SJSA1 (cell line): ENCODE data around the gene GALNTL6. TPM values are rescaled to one million over a fixed set of nuclear protein-coding genes. Genes with fewer than 3 reads are reported as not detected.

Experiments used
- DNase-seq, 2 experiments: peaks; one replicate each; pipeline ENCODE4 v3.0.0-alpha.2; 2015 to 2020; ENCODE audit warnings: low spot score in 2 of 2, low read depth in 1 of 2
- H3K27ac ChIP-seq: fragments of 250-450 bp; sonication (Bioruptor Pico); 2 replicates; pipeline ENCODE4 v1.5.1; 2020; ENCODE audit warnings: mild to moderate bottlenecking, moderate library complexity
- H3K27me3 ChIP-seq: fragments of 250-450 bp; sonication (Bioruptor Pico); replicated peaks from 2 replicates; pipeline ENCODE4 v1.5.1; 2020; ENCODE audit warnings: mild to moderate bottlenecking, moderate library complexity
- H3K36me3 ChIP-seq: fragments of 250-450 bp; sonication (Bioruptor Pico); 2 replicates; pipeline ENCODE4 v1.5.1; 2020; ENCODE audit warnings: mild to moderate bottlenecking
- H3K4me1 ChIP-seq: fragments of 250-450 bp; sonication (Bioruptor Pico); replicated peaks from 2 replicates; pipeline ENCODE4 v1.6.1; 2021; ENCODE audit warnings: mild to moderate bottlenecking
- H3K4me3 ChIP-seq: fragments of 250-450 bp; sonication (Bioruptor Pico); 2 replicates; pipeline ENCODE4 v1.5.1; 2020; ENCODE audit warnings: mild to moderate bottlenecking
- H3K9me3 ChIP-seq: fragments of 250-450 bp; sonication (Bioruptor Pico); replicated peaks from 2 replicates; pipeline ENCODE4 v1.5.1; 2020; ENCODE audit warnings: mild to moderate bottlenecking
- total RNA-seq: library from RNA; depleted of rRNA; stranded (reverse); fragments of >200 nt; shearing (Covaris generic); gene quantifications from 2 replicates; pipeline ENCODE4 v1.2.3, GENCODE V29; 2014

GALNTL6 gene
- total RNA-seq, 1 experiment from 2014 or later, result 0.08 TPM

DNA sequence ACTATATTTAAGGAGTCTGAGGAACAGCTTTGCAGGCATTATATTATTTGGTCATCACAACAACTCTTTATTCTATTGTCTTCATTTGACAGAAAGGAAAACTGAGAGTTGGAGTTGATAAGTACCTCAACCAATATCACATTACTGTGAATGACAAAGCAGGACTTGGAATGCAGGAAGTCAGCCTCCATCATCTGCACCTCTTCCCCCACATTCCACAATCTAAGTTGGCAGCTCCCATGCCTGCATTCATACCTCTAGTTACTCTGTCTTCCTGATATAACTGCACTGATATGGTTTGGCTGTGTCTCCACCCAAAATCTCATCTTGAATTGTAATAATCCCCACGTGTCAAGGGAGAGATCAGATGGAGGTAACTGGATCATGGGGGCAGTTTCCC lies 356.7 kb downstream of the GALNTL6 start:
- Histone ChIP-seq H3K4me1 (no peaks in the 10 kb centered on the region), H3K27ac (no peak overlapping the region), H3K4me3 (no peak overlapping the region), H3K27me3 (no peaks in the 10 kb centered on the region), H3K9me3 (no peaks in the 10 kb centered on the region), H3K36me3 (no peaks in the 10 kb centered on the region)
- DNase-seq, result no peak

DNA sequence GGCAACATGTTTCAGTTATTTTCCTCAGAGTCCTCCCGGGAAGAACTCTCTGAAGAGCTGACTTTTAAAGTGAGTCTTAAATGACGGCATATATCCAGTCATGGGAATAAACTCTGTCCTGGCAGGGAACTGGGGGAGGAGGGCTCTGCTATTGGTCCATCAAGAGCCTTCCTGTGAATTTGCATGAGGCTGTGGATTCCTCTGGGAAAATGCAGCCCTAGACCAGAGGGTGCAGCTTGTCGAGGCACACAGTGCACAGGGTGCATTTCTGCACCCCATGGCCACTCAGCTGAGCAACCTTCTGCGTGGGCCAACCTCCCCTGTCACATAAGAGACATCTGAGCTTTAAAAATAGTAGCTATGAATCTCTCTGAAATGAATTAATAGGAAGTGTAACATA lies 360.0 kb downstream of the GALNTL6 start:
- Histone ChIP-seq H3K36me3 (no peaks in the 10 kb centered on the region), H3K4me3 (no peak overlapping the region), H3K27me3 (no peaks in the 10 kb centered on the region), H3K9me3 (no peaks in the 10 kb centered on the region), H3K4me1 (no peaks in the 10 kb centered on the region), H3K27ac (no peak overlapping the region)
- DNase-seq, result no peak

DNA sequence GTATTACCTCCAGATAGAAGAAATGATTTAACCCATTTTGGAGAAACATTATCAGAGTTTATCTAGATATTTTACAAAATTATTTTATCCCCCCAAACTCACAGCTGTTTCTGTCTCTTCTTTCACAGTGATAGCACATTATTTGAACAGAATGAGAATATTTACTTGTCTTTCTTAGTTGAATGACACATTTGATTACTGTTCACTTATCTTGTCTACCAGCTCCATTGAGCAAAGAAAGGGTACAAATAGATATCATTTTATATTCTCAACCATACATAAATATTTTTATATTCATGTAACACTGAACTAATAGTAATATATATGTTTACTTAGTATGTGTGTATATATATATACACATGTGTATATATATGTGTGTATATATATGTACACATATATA lies 364.2 kb downstream of the GALNTL6 start:
- H3K9me3 ChIP-seq, result no peaks in the 10 kb centered on the region
- H3K4me1 ChIP-seq, result no peaks in the 10 kb centered on the region
- H3K4me3 ChIP-seq, result no peak overlapping the region
- no peaks in the 10 kb centered on the region for H3K36me3 ChIP-seq
- DNase-seq, result no peak
- no peak overlapping the region for H3K27ac ChIP-seq
- no peaks in the 10 kb centered on the region for H3K27me3 ChIP-seq

DNA sequence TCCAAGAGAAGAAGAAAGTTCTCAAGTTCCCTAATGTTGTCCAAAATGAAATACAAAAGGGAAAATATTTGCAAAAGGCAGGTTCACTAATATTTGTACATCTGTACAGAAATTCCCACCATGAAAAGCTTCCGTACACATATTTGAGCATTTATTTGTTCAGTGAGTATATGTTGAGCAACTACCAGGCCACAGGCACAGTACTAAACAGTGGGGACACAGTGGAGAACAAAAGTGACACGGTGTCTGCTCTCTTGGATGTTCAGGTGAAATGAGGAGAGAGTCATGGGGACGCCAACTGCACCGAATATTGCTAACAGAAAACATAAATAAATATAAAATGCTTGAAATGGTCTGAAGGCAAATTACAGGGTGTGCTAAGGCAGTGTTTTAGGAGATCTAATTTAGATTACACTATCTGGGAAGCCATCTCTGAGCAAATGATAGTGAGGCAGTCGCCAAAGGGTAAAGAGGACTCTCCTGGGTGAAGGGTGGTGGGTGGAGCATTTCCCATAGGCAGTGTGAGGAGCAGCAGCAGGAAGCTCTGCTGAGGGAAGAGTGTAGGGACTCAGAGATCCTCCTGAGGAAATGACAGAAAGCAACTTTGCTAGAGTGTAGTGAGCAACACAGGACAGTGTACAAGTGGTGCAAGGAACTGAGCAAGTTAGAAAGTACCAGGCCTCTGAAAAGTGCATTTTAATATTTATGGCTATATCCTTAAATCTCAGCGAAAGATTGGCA lies 375.2 kb downstream of the GALNTL6 start:
- Histone ChIP-seq H3K4me1 (no peaks in the 10 kb centered on the region), H3K4me3 (no peak overlapping the region), H3K27ac (no peak overlapping the region), H3K9me3 (no peaks in the 10 kb centered on the region), H3K27me3 (no peaks in the 10 kb centered on the region), H3K36me3 (no peaks in the 10 kb centered on the region)
- no peak for DNase-seq

DNA sequence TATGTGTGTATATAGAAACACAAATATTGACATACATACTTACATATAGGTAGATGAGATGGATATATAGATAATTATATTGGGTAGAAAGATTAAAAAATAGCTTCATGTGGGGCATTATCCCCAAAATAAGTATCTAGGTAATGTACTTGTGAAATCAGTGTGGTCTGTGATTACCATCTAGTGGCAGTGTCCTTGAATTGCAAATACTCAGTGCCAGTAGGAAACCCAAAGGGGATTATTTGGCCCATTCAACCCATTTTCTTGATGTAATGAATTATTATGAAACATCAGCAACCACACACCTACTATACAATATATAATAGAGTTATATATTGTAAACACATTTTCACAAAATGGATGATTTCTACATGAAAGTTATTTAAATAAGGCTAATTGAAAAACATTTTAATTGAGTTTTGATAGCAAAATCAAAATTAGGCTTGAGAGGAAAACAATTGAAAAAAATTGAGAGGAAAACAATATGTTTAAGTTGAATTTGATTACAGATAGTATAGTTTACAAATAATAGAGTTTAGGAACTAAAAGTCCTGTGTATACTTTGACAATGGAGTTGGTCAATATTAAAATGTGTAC lies 389.4 kb downstream of the GALNTL6 start:
- H3K27me3 ChIP-seq, result no peaks in the 10 kb centered on the region
- no peak overlapping the region for H3K4me3 ChIP-seq
- H3K9me3 ChIP-seq, result no peaks in the 10 kb centered on the region
- H3K36me3 ChIP-seq, result no peaks in the 10 kb centered on the region
- no peaks in the 10 kb centered on the region for H3K4me1 ChIP-seq
- no peak for DNase-seq
- H3K27ac ChIP-seq, result no peak overlapping the region

DNA sequence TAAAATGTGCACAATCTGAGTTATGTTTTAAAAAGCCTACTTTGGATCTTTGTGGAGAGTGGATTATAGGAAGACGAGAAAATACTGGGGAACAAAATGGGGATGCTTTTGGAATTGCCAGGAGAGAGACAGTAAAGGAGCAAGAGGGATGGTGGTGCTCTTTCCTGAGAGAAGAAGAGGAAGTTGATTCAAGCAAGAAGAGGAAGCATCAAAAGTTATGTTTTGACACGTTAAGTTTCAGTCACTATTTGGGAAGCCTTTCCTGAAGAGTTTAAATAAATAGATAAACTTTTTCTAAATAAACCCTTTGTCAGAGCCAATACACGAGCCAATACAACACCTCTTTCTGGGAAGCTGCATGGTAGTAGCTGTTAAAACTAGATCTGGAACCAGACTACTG lies 394.1 kb downstream of the GALNTL6 start:
- H3K4me1 ChIP-seq, result no peaks in the 10 kb centered on the region
- no peak overlapping the region for H3K27ac ChIP-seq
- no peaks in the 10 kb centered on the region for H3K36me3 ChIP-seq
- H3K27me3 ChIP-seq, result no peaks in the 10 kb centered on the region
- DNase-seq, result no peak
- H3K4me3 ChIP-seq, result no peak overlapping the region
- H3K9me3 ChIP-seq, result no peaks in the 10 kb centered on the region

DNA sequence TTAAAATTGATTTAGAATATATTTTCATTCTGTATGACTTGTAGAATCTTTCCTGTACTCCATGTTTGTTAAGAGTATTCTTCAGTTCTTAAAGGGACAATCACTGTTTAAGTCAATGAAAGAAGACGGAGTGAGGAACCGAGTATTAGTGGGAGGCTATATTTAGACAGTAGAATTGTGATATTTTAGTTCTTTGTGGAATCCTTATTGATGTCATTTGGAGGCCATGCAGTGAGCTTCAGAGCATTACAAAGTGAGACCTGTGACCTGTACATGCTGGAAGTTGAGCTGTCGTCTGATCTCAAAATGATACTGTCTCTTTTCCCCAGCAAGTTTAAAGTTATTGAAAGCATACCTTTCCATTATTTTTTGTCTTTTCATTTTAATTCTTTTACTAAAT lies 394.7 kb downstream of the GALNTL6 start:
- H3K36me3 ChIP-seq, result no peaks in the 10 kb centered on the region
- no peaks in the 10 kb centered on the region for H3K4me1 ChIP-seq
- no peak overlapping the region for H3K4me3 ChIP-seq
- DNase-seq, result no peak
- H3K9me3 ChIP-seq, result no peaks in the 10 kb centered on the region
- H3K27me3 ChIP-seq, result no peaks in the 10 kb centered on the region
- no peak overlapping the region for H3K27ac ChIP-seq

DNA sequence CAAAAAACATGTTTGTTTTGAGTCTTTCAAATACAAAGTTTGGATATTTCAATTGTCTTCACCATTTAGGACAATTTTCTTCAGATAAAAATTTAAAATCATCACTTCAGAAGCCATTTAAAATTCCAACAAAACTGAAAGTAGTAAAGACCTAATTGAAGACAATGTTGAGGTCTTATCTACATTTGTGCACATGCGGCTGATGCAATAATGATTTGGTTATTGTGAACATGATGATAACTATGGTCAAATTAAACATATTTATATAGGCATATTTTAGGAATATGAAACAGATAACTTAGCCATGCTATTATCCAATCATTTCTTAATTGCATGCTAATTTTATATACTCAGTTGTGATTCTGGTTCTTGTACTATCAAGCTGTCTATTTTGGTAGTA lies 407.5 kb downstream of the GALNTL6 start:
- Histone ChIP-seq H3K36me3 (no peaks in the 10 kb centered on the region), H3K27ac (no peak overlapping the region)
- no peak for DNase-seq

DNA sequence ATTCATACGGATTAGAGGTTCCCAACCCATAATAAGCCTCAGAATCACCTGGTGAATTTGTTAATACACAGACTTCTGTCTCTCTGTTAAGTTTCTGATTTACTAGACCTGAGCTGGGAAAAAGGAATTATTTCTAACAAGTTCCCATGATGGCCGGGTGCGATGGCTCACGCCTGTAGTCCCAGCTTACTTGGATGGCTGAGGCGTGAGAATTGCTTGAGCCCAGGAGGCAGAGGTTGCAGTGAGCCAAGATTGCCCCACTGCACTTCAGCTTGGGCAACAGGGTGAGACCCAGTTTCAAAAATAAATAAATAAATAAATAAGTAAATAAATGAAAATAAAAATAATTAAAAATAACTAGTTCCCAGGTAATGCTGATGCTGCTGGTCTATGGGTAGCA lies 412.3 kb downstream of the GALNTL6 start:
- no peaks in the 10 kb centered on the region for H3K27me3 ChIP-seq
- no peaks in the 10 kb centered on the region for H3K4me1 ChIP-seq
- DNase-seq, result no peak
- no peak overlapping the region for H3K27ac ChIP-seq
- H3K36me3 ChIP-seq, result no peaks in the 10 kb centered on the region
- H3K4me3 ChIP-seq, result no peak overlapping the region
- no peaks in the 10 kb centered on the region for H3K9me3 ChIP-seq

More for the DNA sequence above, 407.5 kb downstream of the GALNTL6 start:
- Histone ChIP-seq H3K4me1 (no peaks in the 10 kb centered on the region), H3K9me3 (0 out of 2 replicates have a peak, but pooled peaks cover 2% of the 10 kb centered on the region), H3K27me3 (no peaks in the 10 kb centered on the region), H3K4me3 (no peak overlapping the region)

DNA sequence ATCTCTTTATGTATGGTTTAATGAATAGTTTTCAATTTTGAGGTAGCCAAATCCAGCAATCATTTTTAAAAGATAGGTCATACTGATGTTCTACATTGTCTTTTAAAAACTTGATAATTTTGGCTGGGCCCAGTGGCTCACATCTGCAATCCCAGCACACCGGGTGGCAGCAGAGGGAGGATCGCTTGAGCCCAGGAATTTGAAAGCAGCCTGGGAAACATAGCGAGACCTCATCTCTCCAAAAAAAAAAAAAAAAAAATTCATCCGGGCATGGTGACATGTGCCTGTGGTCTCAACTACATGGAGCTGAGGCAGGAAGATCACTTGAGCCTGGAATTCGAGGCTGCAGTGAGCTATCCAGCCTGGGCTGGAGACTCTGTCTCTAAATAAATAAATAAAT lies 419.8 kb downstream of the GALNTL6 start:
- Histone ChIP-seq H3K36me3 (no peaks in the 10 kb centered on the region), H3K9me3 (no peaks in the 10 kb centered on the region), H3K4me1 (no peaks in the 10 kb centered on the region), H3K27ac (no peak overlapping the region), H3K4me3 (no peak overlapping the region), H3K27me3 (no peaks in the 10 kb centered on the region)
- no peak for DNase-seq

DNA sequence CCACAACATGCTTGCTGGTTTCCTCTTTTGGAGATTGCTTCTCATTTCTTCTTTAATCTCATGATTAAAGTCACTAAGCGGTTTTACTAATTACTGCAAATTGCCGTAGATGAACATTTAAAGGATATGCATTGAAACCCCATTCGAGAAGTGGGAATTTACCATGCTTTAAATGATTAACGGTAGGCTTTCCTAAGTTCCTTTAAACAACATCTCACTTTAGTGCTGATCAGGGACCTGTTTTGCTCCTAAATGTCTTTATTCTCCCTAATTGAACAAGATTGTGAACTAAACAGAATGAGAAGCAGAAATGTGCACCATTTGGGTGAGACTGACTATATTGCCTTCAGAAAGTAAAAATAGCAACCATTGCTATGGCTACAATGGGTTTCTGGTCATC lies 430.3 kb downstream of the GALNTL6 start:
- Histone ChIP-seq H3K4me1 (no peaks in the 10 kb centered on the region), H3K27ac (no peak overlapping the region), H3K27me3 (no peaks in the 10 kb centered on the region), H3K9me3 (no peaks in the 10 kb centered on the region), H3K36me3 (no peaks in the 10 kb centered on the region), H3K4me3 (no peak overlapping the region)
- no peak for DNase-seq

DNA sequence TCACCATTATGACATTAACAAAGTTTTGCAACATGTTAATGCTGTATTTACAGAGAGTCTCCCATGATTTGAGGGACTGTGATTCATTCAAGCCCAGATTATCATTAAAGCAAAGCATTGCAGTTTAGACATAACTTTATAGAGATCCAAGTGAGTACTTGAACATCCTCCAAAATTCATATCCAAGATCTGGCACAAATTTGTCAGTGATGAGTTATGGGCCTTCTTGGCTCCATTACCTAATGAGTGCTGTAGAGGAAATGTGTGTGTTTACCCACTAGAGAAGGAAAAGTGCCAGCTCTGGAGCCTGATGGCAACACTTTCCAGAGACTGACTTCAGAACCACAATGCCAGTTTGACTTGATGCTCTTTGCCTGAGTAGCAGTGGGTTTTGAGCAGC lies 432.3 kb downstream of the GALNTL6 start:
- H3K27ac ChIP-seq, result no peak overlapping the region
- DNase-seq, result no peak
- no peak overlapping the region for H3K4me3 ChIP-seq
- H3K4me1 ChIP-seq, result no peaks in the 10 kb centered on the region
- H3K27me3 ChIP-seq, result no peaks in the 10 kb centered on the region
- H3K9me3 ChIP-seq, result no peaks in the 10 kb centered on the region
- H3K36me3 ChIP-seq, result no peaks in the 10 kb centered on the region

DNA sequence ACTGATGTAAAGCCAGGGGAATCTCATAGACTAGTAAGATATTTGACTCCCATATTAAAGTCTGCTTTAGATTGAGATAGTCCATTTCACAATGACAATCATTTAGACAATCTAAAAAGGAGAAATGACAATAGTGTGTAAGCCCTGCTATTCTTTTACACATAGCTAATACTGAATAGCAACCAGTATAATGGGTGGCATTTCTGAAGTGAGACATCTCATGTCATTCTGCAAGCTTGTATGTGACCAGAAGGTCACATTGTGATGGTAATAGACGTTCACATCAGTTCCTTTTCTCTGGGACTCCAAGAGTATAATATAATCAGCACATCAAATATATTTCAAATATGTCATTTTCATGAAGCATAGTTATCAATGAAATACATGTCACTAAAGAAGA lies 440.2 kb downstream of the GALNTL6 start:
- Histone ChIP-seq H3K27ac (no peak overlapping the region), H3K36me3 (no peaks in the 10 kb centered on the region), H3K4me3 (no peak overlapping the region), H3K27me3 (no peaks in the 10 kb centered on the region), H3K9me3 (no peaks in the 10 kb centered on the region), H3K4me1 (no peaks in the 10 kb centered on the region)
- DNase-seq, result no peak

DNA sequence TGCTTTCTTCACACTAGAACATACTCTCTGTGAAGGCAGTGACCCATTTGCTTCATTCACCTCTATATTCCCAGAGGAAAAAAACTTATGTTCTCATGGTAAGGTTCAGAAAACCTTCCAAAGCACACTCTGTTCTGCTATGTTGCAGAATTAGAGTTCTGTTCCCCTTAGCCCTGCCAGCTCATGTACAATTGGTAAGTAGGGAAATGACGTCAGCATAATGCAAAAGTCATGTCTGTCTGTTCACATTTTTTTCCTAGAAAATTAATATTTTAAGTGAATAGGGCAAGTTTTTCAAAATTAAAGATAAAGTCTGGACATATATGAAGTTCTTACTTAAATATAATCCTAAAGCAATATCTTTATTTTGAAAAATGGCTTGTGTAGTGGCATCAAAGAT lies 443.6 kb downstream of the GALNTL6 start:
- no peak overlapping the region for H3K27ac ChIP-seq
- DNase-seq, result no peak
- H3K4me1 ChIP-seq, result no peaks in the 10 kb centered on the region
- no peak overlapping the region for H3K4me3 ChIP-seq
- H3K9me3 ChIP-seq, result no peaks in the 10 kb centered on the region
- no peaks in the 10 kb centered on the region for H3K36me3 ChIP-seq
- H3K27me3 ChIP-seq, result no peaks in the 10 kb centered on the region

DNA sequence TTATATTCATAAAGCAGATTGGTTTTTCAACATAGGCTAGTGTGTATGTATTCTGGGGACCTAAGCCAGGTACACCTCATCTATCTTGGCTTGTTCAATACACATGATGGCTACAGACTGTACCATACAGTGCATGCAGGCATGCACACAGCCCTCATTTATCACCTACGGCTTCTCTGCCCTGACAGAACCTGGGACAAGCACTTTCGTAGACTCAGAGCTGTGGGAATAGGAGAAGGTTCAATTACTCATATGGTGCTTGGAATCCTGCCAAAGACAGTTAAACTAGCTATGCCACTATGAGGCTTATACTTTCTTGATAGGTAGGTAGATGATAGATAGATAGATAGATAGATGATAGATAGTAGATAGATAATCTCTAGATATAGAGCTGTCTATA lies 457.2 kb downstream of the GALNTL6 start:
- H3K27me3 ChIP-seq, result no peaks in the 10 kb centered on the region
- no peaks in the 10 kb centered on the region for H3K36me3 ChIP-seq
- no peak overlapping the region for H3K4me3 ChIP-seq
- H3K27ac ChIP-seq, result no peak overlapping the region
- DNase-seq, result no peak
- H3K9me3 ChIP-seq, result no peaks in the 10 kb centered on the region
- no peaks in the 10 kb centered on the region for H3K4me1 ChIP-seq
